D721Med (cell line): Measurements from ENCODE around the gene FAM13C.

Experiments used
- DNase-seq: peaks from one replicate; pipeline ENCODE4 v3.0.0; 2011; ENCODE audit warnings: low spot score; ENCODE audit not compliant: insufficient read length
- FAIRE-seq: peaks from 2 replicates; lab custom pipeline; 2011; peaks lifted over from hg19 to GRCh38; lab: Jason Lieb, UNC
- TF ChIP-seq, protein P1 (sequence below): IDR thresholded peaks from 2 replicates; pipeline ENCODE4 v1.5.1; 2012; ENCODE audit warnings: mild to moderate bottlenecking, control low read depth; ENCODE audit not compliant: insufficient read depth; ENCODE audit errors: missing control alignments

The FAM13C gene

GRCh38 chr10:59381687-59382086 is 19.3 kb upstream of the FAM13C start:
- FAIRE-seq (no peak), DNase-seq (no peak)
- TF ChIP-seq, protein P1, sequence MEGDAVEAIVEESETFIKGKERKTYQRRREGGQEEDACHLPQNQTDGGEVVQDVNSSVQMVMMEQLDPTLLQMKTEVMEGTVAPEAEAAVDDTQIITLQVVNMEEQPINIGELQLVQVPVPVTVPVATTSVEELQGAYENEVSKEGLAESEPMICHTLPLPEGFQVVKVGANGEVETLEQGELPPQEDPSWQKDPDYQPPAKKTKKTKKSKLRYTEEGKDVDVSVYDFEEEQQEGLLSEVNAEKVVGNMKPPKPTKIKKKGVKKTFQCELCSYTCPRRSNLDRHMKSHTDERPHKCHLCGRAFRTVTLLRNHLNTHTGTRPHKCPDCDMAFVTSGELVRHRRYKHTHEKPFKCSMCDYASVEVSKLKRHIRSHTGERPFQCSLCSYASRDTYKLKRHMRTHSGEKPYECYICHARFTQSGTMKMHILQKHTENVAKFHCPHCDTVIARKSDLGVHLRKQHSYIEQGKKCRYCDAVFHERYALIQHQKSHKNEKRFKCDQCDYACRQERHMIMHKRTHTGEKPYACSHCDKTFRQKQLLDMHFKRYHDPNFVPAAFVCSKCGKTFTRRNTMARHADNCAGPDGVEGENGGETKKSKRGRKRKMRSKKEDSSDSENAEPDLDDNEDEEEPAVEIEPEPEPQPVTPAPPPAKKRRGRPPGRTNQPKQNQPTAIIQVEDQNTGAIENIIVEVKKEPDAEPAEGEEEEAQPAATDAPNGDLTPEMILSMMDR: no peak

- TF ChIP-seq, protein P1: no peak
- no peak for FAIRE-seq
Measured at GRCh38 chr10:59376846-59377245, 14.5 kb upstream of the FAM13C start.

GRCh38 chr10:59375990-59376389 is 13.6 kb upstream of the FAM13C start:
- DNase-seq: no peak
- FAIRE-seq: no peak
- TF ChIP-seq, protein P1: no peak

More at GRCh38 chr10:59376846-59377245, 14.5 kb upstream of the FAM13C start:
- no peak for DNase-seq

DNA sequence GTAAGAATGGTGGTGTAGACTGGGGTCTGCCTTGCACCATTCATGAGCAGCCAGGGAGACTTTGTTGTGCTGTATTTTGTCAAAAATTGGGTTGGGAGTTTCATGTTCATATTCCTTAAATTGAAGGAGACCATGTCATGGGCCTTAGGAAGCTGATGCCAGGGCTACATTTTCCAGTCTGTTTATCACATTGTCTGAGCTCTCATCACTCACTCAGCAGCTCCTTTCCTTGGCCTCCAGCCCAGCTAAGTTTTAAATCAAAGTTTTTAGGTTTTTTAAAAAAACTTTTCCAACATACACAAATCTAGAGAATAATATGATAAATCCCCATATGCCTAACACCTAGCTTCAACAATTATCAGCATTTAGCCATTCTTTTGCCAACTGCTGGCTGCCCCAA is 12.6 kb upstream of the FAM13C start:
- no peak for FAIRE-seq
- TF ChIP-seq, protein P1: no peak
- no peak for DNase-seq

DNA sequence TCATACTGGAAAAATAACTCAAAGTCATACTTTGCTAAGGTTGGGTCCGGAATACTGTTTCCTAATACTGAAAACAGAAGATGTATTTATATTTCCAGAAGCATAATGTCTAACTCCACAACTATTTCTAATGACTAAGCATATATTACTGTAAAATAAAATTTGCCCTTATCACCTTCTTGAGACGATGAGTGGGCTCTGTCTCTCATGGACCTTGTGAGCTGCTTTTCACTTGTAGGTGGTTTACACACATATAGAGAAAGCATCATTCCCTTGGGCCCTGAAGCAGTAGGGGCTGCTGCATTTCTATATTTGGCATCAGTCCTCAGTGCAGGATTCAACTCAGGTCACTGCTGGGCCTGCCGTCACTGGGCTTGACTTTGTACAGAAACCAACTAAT is 10.7 kb upstream of the FAM13C start:
- FAIRE-seq (no peak), DNase-seq (no peak)
- TF ChIP-seq, protein P1: no peak

DNA sequence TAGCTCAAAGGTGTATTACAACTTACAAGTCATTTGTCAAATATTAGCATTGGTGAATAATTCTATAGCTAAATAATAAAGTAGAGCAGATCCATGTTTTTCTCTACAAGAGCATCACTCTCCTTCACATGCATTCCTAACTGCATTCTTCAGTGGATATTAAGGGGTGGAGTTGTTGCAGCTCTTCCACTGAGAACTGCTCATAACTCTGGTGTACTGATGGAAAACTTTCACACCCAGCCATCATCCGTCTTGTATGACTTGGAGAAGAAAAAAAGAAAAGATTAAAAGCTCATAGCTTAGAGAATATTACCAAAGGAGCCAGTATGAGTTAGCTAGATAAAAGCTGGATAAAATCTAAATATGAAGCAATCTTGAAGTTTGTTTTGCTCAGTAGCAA is 10.2 kb upstream of the FAM13C start:
- TF ChIP-seq, protein P1: no peak
- no peak for FAIRE-seq

GRCh38 chr10:59366290-59366689 is 3.9 kb upstream of the FAM13C start:
- FAIRE-seq (no peak), DNase-seq (no peak)
- TF ChIP-seq, protein P1: no peak

More for the DNA sequence above, 10.2 kb upstream of the FAM13C start:
- DNase-seq: no peak
